IMR-90 (cell line): ENCODE measurements around the gene HECW1. TPM values are rescaled to one million over a fixed set of nuclear protein-coding genes. Genes with fewer than 3 reads are reported as not detected.

Experiments
- ATAC-seq: fragments of 200-7000 bp; cut with Tn5 transposase; 2 replicates; pipeline ENCODE4 v1.9.1; 2020; ENCODE audit warnings: low read depth, mild to moderate bottlenecking, moderate library complexity
- BruUV-seq: library from RNA; stranded (reverse); fragments of 400-500 nt; replicated peaks from 2 replicates; lab custom pipeline; 2021; lab: Mats Ljungman, UMichigan
- CTCF ChIA-PET: fragments of 300-600 bp; formaldehyde crosslinking; extraction: SDS; loops from one replicate; lab custom pipeline; 2021; ENCODE audit warnings: antibody characterized with exemption; lab: Yijun Ruan, JAX
- POLR2A ChIA-PET: fragments of 300-600 bp; sonication (Branson Sonifier 250); formaldehyde crosslinking; loops from one replicate; lab custom pipeline; 2022; ENCODE audit warnings: antibody characterized with exemption; ENCODE audit not compliant: unreplicated experiment; lab: Charles Lee
- DNase-seq: peaks from one replicate; pipeline ENCODE4 v3.0.0; 2013
- H2AFZ ChIP-seq: replicated peaks from 2 replicates; pipeline ENCODE3; 2013; ENCODE audit warnings: low read length, mild to moderate bottlenecking; ENCODE audit not compliant: poor library complexity
- H2AK5ac ChIP-seq: 2 replicates; pipeline ENCODE4 v1.6.1; 2013; ENCODE audit warnings: low read depth, low read length, inconsistent platforms
- H2AK9ac ChIP-seq: replicated peaks from 2 replicates; pipeline ENCODE3; 2013; ENCODE audit warnings: mild to moderate bottlenecking, low read depth, low read length, moderate library complexity; ENCODE audit not compliant: poor library complexity
- H2BK120ac ChIP-seq: 2 replicates; pipeline ENCODE4 v1.6.1; 2013; ENCODE audit warnings: low read depth, low read length, inconsistent platforms
- H2BK15ac ChIP-seq: 3 replicates; pipeline ENCODE4 v1.6.1; 2013; ENCODE audit warnings: low read depth, low read length, inconsistent platforms
- H2BK20ac ChIP-seq: 2 replicates; pipeline ENCODE4 v1.6.1; 2013; ENCODE audit warnings: low read depth, mild to moderate bottlenecking, inconsistent platforms, low read length, moderate library complexity
- H2BK5ac ChIP-seq: 2 replicates; pipeline ENCODE4 v1.6.1; 2013; ENCODE audit warnings: mild to moderate bottlenecking, low read depth, low read length, inconsistent platforms; ENCODE audit not compliant: poor library complexity, severe bottlenecking
- H3K14ac ChIP-seq: replicated peaks from 2 replicates; pipeline ENCODE4 v1.6.1; 2013; ENCODE audit warnings: low read depth, low read length, inconsistent platforms
- H3K18ac ChIP-seq: 2 replicates; pipeline ENCODE4 v1.6.1; 2013; ENCODE audit warnings: low read depth, low read length, control low read depth
- H3K23ac ChIP-seq: 2 replicates; pipeline ENCODE4 v1.6.1; 2013; ENCODE audit warnings: low read depth, low read length, inconsistent platforms
- H3K27ac ChIP-seq: 2 replicates; pipeline ENCODE4 v1.5.1; 2013; ENCODE audit warnings: mild to moderate bottlenecking, control low read depth, low read length; ENCODE audit not compliant: insufficient read depth
- H3K27me3 ChIP-seq: 2 replicates; pipeline ENCODE4 v1.6.1; 2013; ENCODE audit warnings: low read length; ENCODE audit not compliant: control insufficient read depth, insufficient read depth
- H3K36me3 ChIP-seq: 2 replicates; pipeline ENCODE4 v1.6.1; 2013; ENCODE audit warnings: low read length, mixed read lengths; ENCODE audit not compliant: control insufficient read depth, insufficient read depth
- H3K4ac ChIP-seq: 2 replicates; pipeline ENCODE4 v1.6.1; 2013; ENCODE audit warnings: low read depth, low read length, inconsistent platforms
- H3K4me1 ChIP-seq: 2 replicates; pipeline ENCODE4 v1.6.1; 2013; ENCODE audit warnings: low read length, mixed read lengths; ENCODE audit not compliant: control insufficient read depth, insufficient read depth
- H3K4me2 ChIP-seq: 2 replicates; pipeline ENCODE4 v1.6.1; 2013; ENCODE audit warnings: low read depth, mild to moderate bottlenecking, control low read depth, low read length, moderate library complexity
- H3K4me3 ChIP-seq: 2 replicates; pipeline ENCODE4 v1.5.1; 2013; ENCODE audit warnings: low read depth, mild to moderate bottlenecking, control low read depth, low read length, moderate library complexity; ENCODE audit not compliant: insufficient read depth
- H3K56ac ChIP-seq: 2 replicates; pipeline ENCODE4 v1.6.1; 2013; ENCODE audit warnings: low read length, inconsistent platforms; ENCODE audit not compliant: insufficient read depth; ENCODE audit errors: extremely low read depth
- H3K79me1 ChIP-seq, 2 experiments: 2 replicates each; pipeline ENCODE4 v1.6.1; 2013; ENCODE audit warnings: low read length in 2 of 2, inconsistent platforms in 1 of 2, low read depth in 1 of 2
- H3K9ac ChIP-seq: 2 replicates; pipeline ENCODE4 v1.6.1; 2013; ENCODE audit warnings: low read depth, low read length, control low read depth
- H3K9me1 ChIP-seq: 2 replicates; pipeline ENCODE4 v1.6.1; 2013; ENCODE audit warnings: low read length, inconsistent platforms; ENCODE audit not compliant: insufficient read depth
- H3K9me3 ChIP-seq: 2 replicates; pipeline ENCODE4 v1.6.1; 2013; ENCODE audit warnings: low read length; ENCODE audit not compliant: control insufficient read depth, insufficient read depth
- H4K20me1 ChIP-seq: 2 replicates; pipeline ENCODE4 v1.6.1; 2013; ENCODE audit warnings: low read length, inconsistent platforms; ENCODE audit not compliant: insufficient read depth
- H4K5ac ChIP-seq: 2 replicates; pipeline ENCODE4 v1.6.1; 2013; ENCODE audit warnings: mild to moderate bottlenecking, low read depth, low read length, control low read depth
- H4K8ac ChIP-seq, 2 experiments: 2 replicates each; pipeline ENCODE4 v1.6.1; 2013; ENCODE audit warnings: low read depth in 2 of 2, low read length in 2 of 2, control low read depth in 1 of 2, inconsistent platforms in 1 of 2
- H4K91ac ChIP-seq: 2 replicates; pipeline ENCODE4 v1.6.1; 2013; ENCODE audit warnings: low read depth, low read length, inconsistent platforms; ENCODE audit not compliant: insufficient read depth
- BHLHE40 ChIP-seq: fragments of 150-350 bp; IDR thresholded peaks from 2 replicates; pipeline ENCODE4 v1.6.1; 2016; ENCODE audit warnings: mild to moderate bottlenecking, low read depth, low read length
- CEBPB ChIP-seq: IDR thresholded peaks from 2 replicates; pipeline ENCODE4 v1.6.1; 2012; ENCODE audit warnings: low read depth, low read length, improper control_type of control experiment
- CHD1 ChIP-seq: IDR thresholded peaks from 2 replicates; pipeline ENCODE4 v1.6.1; 2012; ENCODE audit warnings: low read depth, low read length, improper control_type of control experiment
- FOS ChIP-seq: fragments of 150-350 bp; IDR thresholded peaks from 2 replicates; pipeline ENCODE4 v1.6.1; 2016; ENCODE audit warnings: low read depth, low read length
- MAFK ChIP-seq: IDR thresholded peaks from 2 replicates; pipeline ENCODE4 v1.6.1; 2012; ENCODE audit warnings: low read depth, low read length, improper control_type of control experiment
- MAZ ChIP-seq: IDR thresholded peaks from 2 replicates; pipeline ENCODE4 v1.6.1; 2012; ENCODE audit warnings: low read depth, mild to moderate bottlenecking, low read length, improper control_type of control experiment, moderate library complexity, borderline replicate concordance
- MXI1 ChIP-seq: IDR thresholded peaks from 2 replicates; pipeline ENCODE4 v1.6.1; 2012; ENCODE audit warnings: low read depth, mild to moderate bottlenecking, low read length, moderate library complexity, borderline replicate concordance
- NFE2L2 ChIP-seq: fragments of 150-350 bp; IDR thresholded peaks from 2 replicates; pipeline ENCODE4 v1.6.1; 2016; ENCODE audit warnings: low read depth, mild to moderate bottlenecking, low read length
- POLR2A ChIP-seq: IDR thresholded peaks from 2 replicates; pipeline ENCODE4 v1.6.1; 2012; ENCODE audit warnings: mild to moderate bottlenecking, low read depth, low read length
- RAD21 ChIP-seq: IDR thresholded peaks from 2 replicates; pipeline ENCODE4 v1.6.1; 2012; ENCODE audit warnings: low read length, improper control_type of control experiment
- RCOR1 ChIP-seq: IDR thresholded peaks from 2 replicates; pipeline ENCODE4 v1.6.1; 2012; ENCODE audit warnings: mild to moderate bottlenecking, low read length, improper control_type of control experiment; ENCODE audit not compliant: insufficient replicate concordance
- SMC3 ChIP-seq: fragments of 150-350 bp; IDR thresholded peaks from 2 replicates; pipeline ENCODE4 v1.6.1; 2016; ENCODE audit warnings: low read depth, mild to moderate bottlenecking, antibody characterized with exemption, low read length, moderate library complexity
- WGBS, 2 experiments: methylation state at CpG; one replicate each; pipeline versions ENCODE4 v1.1.5 to v1.1.7; 2013; ENCODE audit warnings: missing lambda C conversion rate in 2 of 2; ENCODE audit not compliant: insufficient read length in 1 of 2; ENCODE audit errors: extremely low coverage in 2 of 2; 5-methylcytosine and 5-hydroxymethylcytosine counted together
- dilution Hi-C: fragments of 300-500 bp; cut with HindIII; formaldehyde crosslinking; loops from one replicate; pipeline ENCODE4 v1.14.3; 2018; ENCODE audit warnings: low sequenced_read_pairs; ENCODE audit not compliant: unreplicated experiment
- in situ Hi-C: fragments of 300-500 bp; cut with MboI; formaldehyde crosslinking; loops from 3 replicates; pipeline ENCODE4 v1.14.3; 2019; ENCODE audit warnings: low sequenced_read_pairs, inconsistent platforms, mixed read lengths
- intact Hi-C: fragments of 100-400 bp; cut with micrococcal nuclease; formaldehyde crosslinking; loops from 2 replicates; pipeline ENCODE4 v1.10.0; 2022
- polyA plus RNA-seq, 3 experiments: library from polyadenylated mRNA; depleted of rRNA; stranded (reverse); fragments of >200 nt; gene quantifications; 2 replicates each; pipeline ENCODE4 v1.2.3, GENCODE V29; 2012; ENCODE audit warnings: low replicate concordance in 1 of 3
- total RNA-seq: library from RNA; depleted of rRNA; stranded (reverse); fragments of >200 nt; gene quantifications from 2 replicates; pipeline ENCODE4 v1.2.3, GENCODE V29; 2012
- TF ChIP-seq, protein P1 (sequence below): fragments of 150-350 bp; IDR thresholded peaks from 2 replicates; pipeline ENCODE4 v1.6.1; 2017; ENCODE audit warnings: mild to moderate bottlenecking, antibody characterized with exemption, low read length, low read depth
- TF ChIP-seq, protein P2 (sequence below): conservative IDR thresholded peaks from 2 replicates; pipeline ENCODE4 v1.5.1; 2012; ENCODE audit warnings: mild to moderate bottlenecking, low read depth, low read length, improper control_type of control experiment
- TF ChIP-seq, protein P3 (sequence below): fragments of 150-350 bp; IDR thresholded peaks from 2 replicates; pipeline ENCODE4 v1.6.1; 2016; ENCODE audit warnings: low read depth, mild to moderate bottlenecking, low read length, moderate library complexity, borderline replicate concordance

The HECW1 gene
- total and polyA plus RNA-seq, 2 of the 4 experiments (the other 2 are of a cell fraction): 0.56 to 1.3 TPM

DNA sequence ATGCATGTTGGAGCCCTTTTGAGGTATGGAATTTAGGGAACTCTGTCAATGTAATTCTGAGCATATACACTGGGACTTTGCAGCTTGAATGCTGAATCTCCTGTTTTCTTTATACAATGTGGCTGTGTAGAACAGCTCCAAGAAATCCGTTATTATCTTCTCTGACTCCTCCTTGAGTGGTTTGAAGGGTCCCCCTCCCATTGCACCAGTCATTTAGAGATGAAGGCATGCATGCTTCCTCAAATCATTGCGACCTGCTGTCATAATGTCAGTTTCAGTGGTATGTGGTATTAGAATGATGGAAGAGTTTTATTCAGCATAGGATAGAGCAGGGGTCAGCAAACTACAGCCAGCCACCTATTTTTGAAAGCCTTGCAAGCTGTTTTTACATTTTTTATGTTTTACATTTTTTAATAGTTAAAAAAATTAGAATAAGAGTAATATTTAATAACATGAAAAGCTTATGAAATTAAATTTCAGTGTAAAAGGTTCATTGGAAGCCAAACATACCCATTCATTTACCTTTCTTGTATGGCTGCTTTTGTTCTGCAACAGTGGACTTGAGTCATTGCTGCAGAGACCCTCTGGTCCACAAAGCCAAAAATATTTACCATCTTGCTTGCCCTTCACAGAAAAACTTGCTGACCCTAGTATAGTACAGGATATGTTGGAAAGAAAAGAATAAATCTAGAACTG, 478.6 kb downstream of the HECW1 start:
- Histone ChIP-seq H3K36me3 (no peaks in the 10 kb centered on the region), H2BK120ac (no peak overlapping the region), H2BK5ac (peak overlapping the region; percentile 28), H3K9ac (no peak overlapping the region), H3K27ac (no peak overlapping the region), H3K14ac (no peak overlapping the region; the same call in 1 of the 2 replicates), H3K23ac (peak overlapping the region; percentile 39; the same call in 1 of the 2 replicates), H4K5ac (no peak overlapping the region), H4K91ac (no peak overlapping the region), H4K8ac (no peak overlapping the region), H3K18ac (no peak overlapping the region), H3K27me3 (no peaks in the 10 kb centered on the region), H2AFZ (no peak overlapping the region), H4K20me1 (peaks cover 89% of the 10 kb centered on the region), H2AK5ac (no peak overlapping the region), H3K4me1 (peaks cover 12% of the 10 kb centered on the region), H3K9me3 (no peaks in the 10 kb centered on the region), H3K4me2 (peak overlapping the region; percentile 34; the same call in 1 of the 2 replicates), H3K4ac (no peak overlapping the region), H3K79me1 (peaks cover 0 to 49% of the 10 kb centered on the region in 2 experiments; a peak in 2 of 4 replicates), H2BK20ac (no peak overlapping the region), H3K56ac (no peak overlapping the region), H2BK15ac (no peak overlapping the region), H3K4me3 (no peak overlapping the region), H2AK9ac (no peak overlapping the region), H3K9me1 (peaks cover 20% of the 10 kb centered on the region)
- dilution Hi-C loops (no loop called here), in situ Hi-C loops (no loop called here), intact Hi-C loops (no loop called here)
- ChIA-PET POLR2A (no interaction called here), CTCF (interaction anchor here (0.8 to 1.3 kb wide), 2 partner anchors 9 to 108 kb away, joined by 3 to 5 read pairs; partner anchors contain the start of gene STK17A)
- DNase-seq: no peak
- ATAC-seq: no peak
- BruUV-seq: no TSS peak
- no CpG with 5 or more reads among the region's 2 CpGs for WGBS, 2 experiments
- no peak for TF ChIP-seq MAFK
- TF ChIP-seq CHD1: no peak
- TF ChIP-seq, protein P1, sequence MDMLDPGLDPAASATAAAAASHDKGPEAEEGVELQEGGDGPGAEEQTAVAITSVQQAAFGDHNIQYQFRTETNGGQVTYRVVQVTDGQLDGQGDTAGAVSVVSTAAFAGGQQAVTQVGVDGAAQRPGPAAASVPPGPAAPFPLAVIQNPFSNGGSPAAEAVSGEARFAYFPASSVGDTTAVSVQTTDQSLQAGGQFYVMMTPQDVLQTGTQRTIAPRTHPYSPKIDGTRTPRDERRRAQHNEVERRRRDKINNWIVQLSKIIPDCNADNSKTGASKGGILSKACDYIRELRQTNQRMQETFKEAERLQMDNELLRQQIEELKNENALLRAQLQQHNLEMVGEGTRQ: no peak
- TF ChIP-seq, protein P2, sequence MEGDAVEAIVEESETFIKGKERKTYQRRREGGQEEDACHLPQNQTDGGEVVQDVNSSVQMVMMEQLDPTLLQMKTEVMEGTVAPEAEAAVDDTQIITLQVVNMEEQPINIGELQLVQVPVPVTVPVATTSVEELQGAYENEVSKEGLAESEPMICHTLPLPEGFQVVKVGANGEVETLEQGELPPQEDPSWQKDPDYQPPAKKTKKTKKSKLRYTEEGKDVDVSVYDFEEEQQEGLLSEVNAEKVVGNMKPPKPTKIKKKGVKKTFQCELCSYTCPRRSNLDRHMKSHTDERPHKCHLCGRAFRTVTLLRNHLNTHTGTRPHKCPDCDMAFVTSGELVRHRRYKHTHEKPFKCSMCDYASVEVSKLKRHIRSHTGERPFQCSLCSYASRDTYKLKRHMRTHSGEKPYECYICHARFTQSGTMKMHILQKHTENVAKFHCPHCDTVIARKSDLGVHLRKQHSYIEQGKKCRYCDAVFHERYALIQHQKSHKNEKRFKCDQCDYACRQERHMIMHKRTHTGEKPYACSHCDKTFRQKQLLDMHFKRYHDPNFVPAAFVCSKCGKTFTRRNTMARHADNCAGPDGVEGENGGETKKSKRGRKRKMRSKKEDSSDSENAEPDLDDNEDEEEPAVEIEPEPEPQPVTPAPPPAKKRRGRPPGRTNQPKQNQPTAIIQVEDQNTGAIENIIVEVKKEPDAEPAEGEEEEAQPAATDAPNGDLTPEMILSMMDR: no peak
- no peak for TF ChIP-seq RCOR1
- no peak for TF ChIP-seq FOS
- no peak for TF ChIP-seq MAZ
- TF ChIP-seq MXI1: no peak
- no peak for TF ChIP-seq NFE2L2
- TF ChIP-seq BHLHE40: no peak
- TF ChIP-seq SMC3: no peak
- TF ChIP-seq POLR2A: no peak
- no peak for TF ChIP-seq RAD21
- TF ChIP-seq CEBPB: no peak
- TF ChIP-seq, protein P3, sequence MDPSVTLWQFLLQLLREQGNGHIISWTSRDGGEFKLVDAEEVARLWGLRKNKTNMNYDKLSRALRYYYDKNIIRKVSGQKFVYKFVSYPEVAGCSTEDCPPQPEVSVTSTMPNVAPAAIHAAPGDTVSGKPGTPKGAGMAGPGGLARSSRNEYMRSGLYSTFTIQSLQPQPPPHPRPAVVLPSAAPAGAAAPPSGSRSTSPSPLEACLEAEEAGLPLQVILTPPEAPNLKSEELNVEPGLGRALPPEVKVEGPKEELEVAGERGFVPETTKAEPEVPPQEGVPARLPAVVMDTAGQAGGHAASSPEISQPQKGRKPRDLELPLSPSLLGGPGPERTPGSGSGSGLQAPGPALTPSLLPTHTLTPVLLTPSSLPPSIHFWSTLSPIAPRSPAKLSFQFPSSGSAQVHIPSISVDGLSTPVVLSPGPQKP: no peak
